SH-SY5Y (cell line): ENCODE data around the gene WDR7.

Experiments used
- GATA2 ChIP-seq: IDR thresholded peaks from 2 replicates; pipeline ENCODE4 v1.6.1; 2011; ENCODE audit warnings: mild to moderate bottlenecking, low read depth, low read length
- GATA3 ChIP-seq: IDR thresholded peaks from 2 replicates; pipeline ENCODE4 v1.6.1; 2011; ENCODE audit warnings: low read depth, mild to moderate bottlenecking, low read length, moderate library complexity

DNA sequence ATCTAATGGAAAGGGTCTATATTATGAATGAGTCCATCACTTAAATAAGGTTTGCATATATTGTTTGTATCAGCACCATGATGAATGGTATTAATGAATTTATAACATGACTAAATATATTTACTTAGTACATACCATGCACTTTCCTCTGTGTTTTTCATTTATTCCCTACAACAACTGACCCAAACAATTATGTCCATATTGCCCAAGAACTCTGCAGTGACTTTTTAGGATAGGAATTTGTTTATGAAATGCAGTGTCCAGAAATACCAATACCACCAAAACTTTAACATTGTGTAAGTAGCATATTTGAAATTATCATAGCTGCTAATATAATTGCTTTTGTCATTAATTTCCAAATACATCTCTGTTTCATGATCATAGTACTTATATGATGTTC is 119.7 kb downstream of the WDR7 start:
- no peak for TF ChIP-seq GATA2
- no peak for TF ChIP-seq GATA3
